H9 (cell line): ENCODE measurements around the gene CALY. TPM values are rescaled to one million over a fixed set of nuclear protein-coding genes. Genes with fewer than 3 reads are reported as not detected.

Experiments used
- DNase-seq: peaks from one replicate; pipeline ENCODE4 v3.0.0-alpha.2; 2017
- H2AFZ ChIP-seq: one replicate; pipeline ENCODE4 v1.6.1; 2013; ENCODE audit warnings: mild to moderate bottlenecking, low read length, control low read depth, moderate library complexity
- H2AK5ac ChIP-seq: 2 replicates; pipeline ENCODE4 v1.6.1; 2013; ENCODE audit warnings: low read length, control low read depth, mixed read lengths; ENCODE audit not compliant: insufficient read length
- H2BK120ac ChIP-seq: one replicate; pipeline ENCODE4 v1.6.1; 2013; ENCODE audit warnings: low read depth, mild to moderate bottlenecking, low read length, control low read depth, inconsistent platforms; ENCODE audit not compliant: poor library complexity, severe bottlenecking
- H2BK12ac ChIP-seq: 2 replicates; pipeline ENCODE4 v1.6.1; 2013; ENCODE audit warnings: low read length, control low read depth, mixed read lengths, low read depth; ENCODE audit not compliant: insufficient read length
- H2BK15ac ChIP-seq: 2 replicates; pipeline ENCODE4 v1.6.1; 2013; ENCODE audit warnings: low read depth, low read length, control low read depth
- H2BK20ac ChIP-seq: one replicate; pipeline ENCODE4 v1.6.1; 2013; ENCODE audit warnings: low read depth, mild to moderate bottlenecking, low read length, control low read depth, inconsistent platforms; ENCODE audit not compliant: poor library complexity, severe bottlenecking
- H2BK5ac ChIP-seq: 2 replicates; pipeline ENCODE4 v1.6.1; 2013; ENCODE audit warnings: low read length, control low read depth, mixed read lengths; ENCODE audit not compliant: insufficient read length
- H3K14ac ChIP-seq: 2 replicates; pipeline ENCODE4 v1.6.1; 2013; ENCODE audit warnings: low read length, control low read depth; ENCODE audit not compliant: insufficient read depth
- H3K18ac ChIP-seq: 2 replicates; pipeline ENCODE4 v1.6.1; 2013; ENCODE audit warnings: low read depth, mild to moderate bottlenecking, mixed read lengths, low read length, control low read depth; ENCODE audit not compliant: insufficient read length
- H3K23ac ChIP-seq: 2 replicates; pipeline ENCODE4 v1.6.1; 2013; ENCODE audit warnings: low read length, control low read depth, mixed read lengths, low read depth; ENCODE audit not compliant: insufficient read length
- H3K23me2 ChIP-seq: 2 replicates; pipeline ENCODE4 v1.6.1; 2013; ENCODE audit warnings: low read depth, mild to moderate bottlenecking, mixed read lengths, low read length, control low read depth; ENCODE audit not compliant: insufficient read length, poor library complexity, severe bottlenecking
- H3K27ac ChIP-seq: 2 replicates; pipeline ENCODE4 v1.5.1; 2013; ENCODE audit warnings: low read length, control low read depth, mixed read lengths, low read depth; ENCODE audit not compliant: insufficient read length
- H3K27me3 ChIP-seq: 2 replicates; pipeline ENCODE4 v1.6.1; 2013; ENCODE audit warnings: low read length, control low read depth, inconsistent platforms; ENCODE audit not compliant: insufficient read depth
- H3K4ac ChIP-seq: 2 replicates; pipeline ENCODE4 v1.6.1; 2013; ENCODE audit warnings: low read depth, mild to moderate bottlenecking, control low read depth, inconsistent platforms, low read length, moderate library complexity
- H3K4me1 ChIP-seq: 2 replicates; pipeline ENCODE4 v1.6.1; 2013; ENCODE audit warnings: low read length, control low read depth, inconsistent platforms; ENCODE audit not compliant: insufficient read depth
- H3K4me2 ChIP-seq: 2 replicates; pipeline ENCODE4 v1.6.1; 2013; ENCODE audit warnings: low read length, control low read depth, mixed read lengths; ENCODE audit not compliant: insufficient read length, insufficient read depth
- H3K56ac ChIP-seq: 2 replicates; pipeline ENCODE4 v1.6.1; 2013; ENCODE audit warnings: low read depth, mild to moderate bottlenecking, mixed read lengths, low read length, control low read depth; ENCODE audit not compliant: insufficient read length
- H3K79me1 ChIP-seq: 2 replicates; pipeline ENCODE4 v1.6.1; 2013; ENCODE audit warnings: low read depth, mild to moderate bottlenecking, moderate library complexity, low read length, control low read depth, inconsistent platforms; ENCODE audit not compliant: insufficient read depth, poor library complexity, severe bottlenecking
- H3K79me2 ChIP-seq: 2 replicates; pipeline ENCODE4 v1.6.1; 2013; ENCODE audit warnings: low read length, control low read depth, inconsistent platforms; ENCODE audit not compliant: insufficient read depth
- H3K9ac ChIP-seq: 2 replicates; pipeline ENCODE4 v1.6.1; 2013; ENCODE audit warnings: low read length, control low read depth, mixed read lengths; ENCODE audit not compliant: insufficient read length; ENCODE audit errors: extremely low read depth
- H3K9me3 ChIP-seq: one replicate; pipeline ENCODE4 v1.6.1; 2013; ENCODE audit warnings: low read depth, low read length, inconsistent platforms; ENCODE audit not compliant: control insufficient read depth
- H3T11ph ChIP-seq: one replicate; pipeline ENCODE4 v1.6.1; 2013; ENCODE audit warnings: mild to moderate bottlenecking, low read length, control low read depth, inconsistent platforms
- H4K20me1 ChIP-seq: one replicate; pipeline ENCODE4 v1.6.1; 2013; ENCODE audit not compliant: control insufficient read depth, insufficient read length, insufficient read depth
- H4K5ac ChIP-seq: 2 replicates; pipeline ENCODE4 v1.6.1; 2013; ENCODE audit warnings: low read depth, mild to moderate bottlenecking, mixed read lengths, low read length, control low read depth; ENCODE audit not compliant: insufficient read length
- H4K8ac ChIP-seq: replicated peaks from 2 replicates; pipeline ENCODE4 v1.6.1; 2013; ENCODE audit warnings: low read length, control low read depth, mixed read lengths, low read depth; ENCODE audit not compliant: insufficient read length
- H4K91ac ChIP-seq: 2 replicates; pipeline ENCODE4 v1.6.1; 2013; ENCODE audit warnings: low read depth, mild to moderate bottlenecking, moderate library complexity, mixed read lengths, low read length, control low read depth; ENCODE audit not compliant: insufficient read length
- H3K27ac Mint-ChIP-seq, 3 experiments: 2 replicates in 2 of 3; 3 replicates in 1 of 3; pipeline ENCODE4 v1.8.0; 2020 to 2021; ENCODE audit warnings: mixed read lengths in 3 of 3, mild to moderate bottlenecking in 1 of 3, moderate library complexity in 1 of 3
- H3K27me3 Mint-ChIP-seq: 2 replicates; pipeline ENCODE4 v1.8.0; 2021; ENCODE audit warnings: low read depth, mild to moderate bottlenecking, moderate library complexity, mixed read lengths
- H3K36me3 Mint-ChIP-seq, 3 experiments: 2 replicates in 2 of 3; 3 replicates in 1 of 3; pipeline ENCODE4 v1.8.0; 2020 to 2021; ENCODE audit warnings: low read depth in 3 of 3, mixed read lengths in 3 of 3; ENCODE audit not compliant: insufficient read depth in 1 of 3
- H3K4me1 Mint-ChIP-seq, 2 experiments: 2 replicates each; pipeline ENCODE4 v1.8.0; 2020; ENCODE audit warnings: mixed read lengths in 2 of 2
- H3K4me3 Mint-ChIP-seq, 2 experiments: 2 replicates in 1 of 2; 3 replicates in 1 of 2; pipeline ENCODE4 v1.8.0; 2020 to 2021; ENCODE audit warnings: mild to moderate bottlenecking in 2 of 2, mixed read lengths in 2 of 2, moderate library complexity in 1 of 2
- H3K9me3 Mint-ChIP-seq, 2 experiments: 2 replicates in 1 of 2; 3 replicates in 1 of 2; pipeline ENCODE4 v1.8.0; 2020; ENCODE audit warnings: mild to moderate bottlenecking in 2 of 2, mixed read lengths in 2 of 2, moderate library complexity in 1 of 2
- WGBS: extraction: QIAGEN DNeasy Blood & Tissue Kit; methylation state at CpG from one replicate; pipeline ENCODE4 v1.1.7; 2013; ENCODE audit warnings: missing lambda C conversion rate, low lambda C conversion rate, mixed read lengths; ENCODE audit not compliant: insufficient read length; ENCODE audit errors: extremely low coverage; 5-methylcytosine and 5-hydroxymethylcytosine counted together
- total RNA-seq: library from RNA; stranded (reverse); gene quantifications from 2 replicates; pipeline ENCODE4 v1.2.1, GENCODE V29; 2021
- TF ChIP-seq, protein P1 (sequence below): fragments of 200-600 bp; sonication (generic); conservative IDR thresholded peaks from 3 replicates; pipeline ENCODE4 v1.8.0; 2021; ENCODE audit warnings: antibody characterized with exemption, mild to moderate bottlenecking

CALY gene
- total RNA-seq, 1 experiment from 2014 or later = 2.9 TPM

DNA sequence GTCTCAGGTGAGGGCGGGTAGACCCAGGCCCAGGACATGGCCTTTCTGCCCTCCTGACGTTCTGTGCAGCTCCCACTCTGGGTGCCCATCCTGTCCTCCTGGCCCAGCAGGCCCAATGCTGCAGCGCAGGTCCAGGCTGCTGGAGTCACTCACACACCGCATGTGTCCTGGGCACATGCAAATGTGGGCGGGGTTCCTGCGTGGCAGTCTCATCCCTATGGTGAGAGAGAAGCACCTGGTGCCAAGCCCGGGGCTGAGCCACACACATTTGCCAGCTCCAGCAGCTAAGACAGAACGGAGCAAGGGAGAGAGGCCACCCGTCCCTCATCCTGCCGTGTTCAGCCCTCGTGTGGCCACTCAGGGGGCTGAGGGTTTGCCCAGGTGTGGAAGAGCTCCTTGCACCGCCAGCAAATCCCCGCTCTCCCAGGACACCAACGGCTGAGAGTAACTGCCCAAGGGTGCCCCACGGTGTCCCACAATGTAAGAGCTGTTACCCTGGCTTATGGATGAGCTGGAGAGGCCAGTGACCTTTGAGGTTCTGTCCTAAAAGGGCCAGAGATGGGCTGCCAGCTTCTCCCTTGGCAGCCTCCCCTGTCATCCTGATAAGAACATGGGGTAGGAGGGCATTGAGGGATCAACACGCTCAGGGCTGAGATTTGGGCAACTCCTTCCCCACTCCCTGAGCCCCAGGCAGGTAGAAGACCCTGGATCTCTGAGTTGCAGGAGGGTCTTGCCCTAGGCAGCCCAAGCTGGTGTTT, 16.7 kb upstream of the CALY start:
- no peak overlapping the region; a peak in 1 of 5 replicates for H3K4me3 Mint-ChIP-seq

More for the DNA sequence above, 16.7 kb upstream of the CALY start:
- Histone ChIP-seq H3K4me1 (no peaks in the 10 kb centered on the region), H3K56ac (no peak overlapping the region), H3K27me3 (no peaks in the 10 kb centered on the region; the same call in 1 of the 2 replicates), H2BK120ac (no peak overlapping the region), H2BK5ac (no peak overlapping the region), H3K14ac (no peak overlapping the region), H4K91ac (no peak overlapping the region), H2BK12ac (no peak overlapping the region), H3K79me2 (no peaks in the 10 kb centered on the region), H3K79me1 (no peaks in the 10 kb centered on the region), H2AFZ (no peak overlapping the region), H3K18ac (no peak overlapping the region), H4K8ac (no peak overlapping the region), H3K23me2 (no peaks in the 10 kb centered on the region), H3K27ac (no peak overlapping the region), H3K9ac (no peak overlapping the region), H4K20me1 (no peaks in the 10 kb centered on the region), H3K9me3 (no peaks in the 10 kb centered on the region), H2BK15ac (no peak overlapping the region), H3T11ph (no peak overlapping the region), H2BK20ac (no peak overlapping the region), H2AK5ac (no peak overlapping the region), H4K5ac (no peak overlapping the region), H3K4ac (no peak overlapping the region), H3K4me2 (no peak overlapping the region), H3K23ac (no peak overlapping the region)
- Mint-ChIP-seq H3K27ac (no peak overlapping the region; a peak in 1 of 7 replicates), H3K27me3 (peaks cover 5% of the 10 kb centered on the region), H3K4me1 (peaks cover 2 to 11% of the 10 kb centered on the region in 2 experiments; a peak in 2 of 4 replicates), H3K36me3 (peaks cover 0 to 3% (median 3%) of the 10 kb centered on the region in 3 experiments; a peak in 1 of 7 replicates), H3K9me3 (no peaks in the 10 kb centered on the region)
- WGBS = no CpG with 5 or more reads among the region's 16 CpGs
- no peak for DNase-seq
- TF ChIP-seq, protein P1, sequence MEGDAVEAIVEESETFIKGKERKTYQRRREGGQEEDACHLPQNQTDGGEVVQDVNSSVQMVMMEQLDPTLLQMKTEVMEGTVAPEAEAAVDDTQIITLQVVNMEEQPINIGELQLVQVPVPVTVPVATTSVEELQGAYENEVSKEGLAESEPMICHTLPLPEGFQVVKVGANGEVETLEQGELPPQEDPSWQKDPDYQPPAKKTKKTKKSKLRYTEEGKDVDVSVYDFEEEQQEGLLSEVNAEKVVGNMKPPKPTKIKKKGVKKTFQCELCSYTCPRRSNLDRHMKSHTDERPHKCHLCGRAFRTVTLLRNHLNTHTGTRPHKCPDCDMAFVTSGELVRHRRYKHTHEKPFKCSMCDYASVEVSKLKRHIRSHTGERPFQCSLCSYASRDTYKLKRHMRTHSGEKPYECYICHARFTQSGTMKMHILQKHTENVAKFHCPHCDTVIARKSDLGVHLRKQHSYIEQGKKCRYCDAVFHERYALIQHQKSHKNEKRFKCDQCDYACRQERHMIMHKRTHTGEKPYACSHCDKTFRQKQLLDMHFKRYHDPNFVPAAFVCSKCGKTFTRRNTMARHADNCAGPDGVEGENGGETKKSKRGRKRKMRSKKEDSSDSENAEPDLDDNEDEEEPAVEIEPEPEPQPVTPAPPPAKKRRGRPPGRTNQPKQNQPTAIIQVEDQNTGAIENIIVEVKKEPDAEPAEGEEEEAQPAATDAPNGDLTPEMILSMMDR = no peak
